IPS DF 4.7 (cell line): Measurements from ENCODE around the gene LAMC2.

Experiments used
- DNase-seq: peaks from one replicate; pipeline ENCODE4 v3.0.0-alpha.2; 2013; ENCODE audit warnings: low spot score; ENCODE audit errors: extremely low read depth

LAMC2 gene

DNA sequence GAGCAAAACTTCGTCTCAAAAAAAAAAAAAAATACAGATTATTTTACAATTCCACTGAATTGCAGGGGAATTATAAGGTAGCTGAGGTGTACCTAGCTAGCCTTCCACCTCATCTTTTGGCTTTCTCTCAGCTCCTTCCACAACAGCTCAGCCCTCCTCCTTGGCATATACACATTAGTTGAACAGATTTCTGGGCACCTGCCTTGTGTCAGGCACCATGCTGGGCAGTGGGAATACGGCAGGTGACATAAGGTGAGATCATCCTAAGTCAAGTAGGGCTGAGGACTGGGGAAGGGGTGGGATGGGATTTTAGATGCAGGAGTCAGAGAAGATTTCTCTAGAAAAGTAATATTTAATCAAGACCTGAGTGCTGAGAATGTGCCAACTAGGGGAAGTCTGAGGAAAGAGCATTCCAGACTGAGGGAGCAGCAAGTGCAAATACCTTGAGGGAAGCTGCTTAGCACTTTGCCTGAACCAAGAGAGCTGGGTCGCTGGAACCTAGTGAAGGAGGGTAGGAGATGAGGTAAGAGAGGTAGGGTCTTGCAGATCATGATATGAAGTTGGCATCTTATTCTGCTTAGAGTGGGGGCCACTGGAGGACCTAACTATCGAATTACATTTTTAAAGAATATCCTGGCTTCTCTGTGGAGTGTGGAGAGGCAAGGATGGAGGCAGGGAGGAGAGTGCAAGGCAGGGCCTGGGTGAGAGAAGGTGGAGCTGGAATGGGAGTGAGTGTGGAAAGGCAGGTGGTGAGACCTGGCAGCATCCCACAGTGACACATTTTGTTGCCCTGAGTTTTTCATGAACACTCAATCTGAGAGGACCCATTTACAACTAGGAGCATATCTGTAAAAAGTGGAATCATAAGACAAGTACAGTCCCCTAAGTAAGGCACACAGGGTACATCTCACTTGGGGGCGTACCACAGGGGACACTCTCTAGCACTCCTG lies 28.2 kb downstream of the LAMC2 start:
- DNase-seq = no peak

GRCh38 chr1:183215076-183215720 lies 29.1 kb downstream of the LAMC2 start:
- no peak for DNase-seq

- no peak for DNase-seq
These were observed 29.9 kb downstream of the LAMC2 start for GRCh38 chr1:183215936-183216335.

DNA sequence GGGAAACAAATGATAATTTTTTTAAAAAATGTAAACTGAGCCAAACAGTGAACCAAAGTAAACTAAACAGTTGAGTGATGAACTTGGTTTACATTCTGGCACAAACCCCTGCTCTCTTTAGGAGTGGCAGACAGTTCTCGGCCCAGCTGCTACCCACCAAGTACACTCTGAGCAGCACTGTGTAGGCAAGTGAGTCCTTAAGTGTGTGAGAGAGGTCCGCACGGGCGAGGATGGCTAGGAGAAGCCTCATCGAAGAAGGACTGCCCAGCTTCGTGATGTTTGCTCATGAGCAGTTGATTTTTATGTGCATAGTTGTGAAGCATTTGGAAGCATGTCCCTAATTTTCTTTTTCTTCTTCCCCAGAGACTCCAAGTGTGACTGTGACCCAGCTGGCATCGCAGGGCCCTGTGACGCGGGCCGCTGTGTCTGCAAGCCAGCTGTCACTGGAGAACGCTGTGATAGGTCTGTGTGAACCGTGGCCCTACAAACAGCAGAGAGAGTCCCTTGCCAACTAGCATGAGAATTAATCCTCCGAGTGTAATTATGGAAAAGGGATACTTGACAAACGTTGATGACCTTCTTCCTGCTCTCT lies 32.1 kb downstream of the LAMC2 start:
- no peak for DNase-seq

GRCh38 chr1:183218971-183219615 lies 33.0 kb downstream of the LAMC2 start:
- DNase-seq = no peak

DNA sequence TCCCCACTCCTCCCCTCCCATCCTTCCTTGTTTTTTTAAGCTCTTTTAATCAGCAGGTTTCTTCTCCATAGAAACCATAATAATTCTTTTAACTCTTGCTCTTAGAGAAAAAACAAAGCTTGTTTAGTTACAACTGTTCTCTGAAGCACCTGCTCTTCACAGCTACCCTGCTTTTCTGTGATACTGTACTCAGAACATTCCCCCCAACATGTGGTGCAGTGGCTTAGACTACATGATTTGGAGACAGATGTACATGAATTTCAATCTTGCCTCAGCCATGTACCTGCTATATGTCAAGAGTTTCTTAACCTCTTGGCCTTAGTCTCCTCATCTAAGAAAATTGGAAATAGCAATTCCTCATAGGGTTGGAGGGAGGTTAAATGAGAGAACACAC lies 33.5 kb downstream of the LAMC2 start:
- DNase-seq = no peak

GRCh38 chr1:183222909-183223308 lies 36.8 kb downstream of the LAMC2 start:
- no peak for DNase-seq

DNA sequence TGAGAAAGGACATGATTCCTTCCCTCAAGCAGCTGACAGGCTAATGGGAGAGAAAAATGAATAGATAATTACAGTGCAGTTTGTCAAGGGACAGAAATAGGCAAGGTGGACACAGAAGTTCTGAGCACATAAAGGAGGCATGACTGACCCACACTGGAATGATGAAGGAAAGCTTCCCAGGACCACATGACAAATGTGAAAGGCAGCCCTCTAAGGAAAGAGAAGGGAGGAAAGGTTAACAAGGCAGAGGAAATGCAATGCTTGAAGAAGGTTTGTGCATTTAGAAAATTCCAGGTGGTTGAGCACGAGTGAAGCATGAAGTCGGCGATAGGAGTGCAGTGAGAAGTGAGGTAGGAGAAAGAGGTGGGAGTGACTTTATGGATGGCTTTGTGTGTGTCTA lies 37.4 kb downstream of the LAMC2 start:
- DNase-seq = no peak

DNA sequence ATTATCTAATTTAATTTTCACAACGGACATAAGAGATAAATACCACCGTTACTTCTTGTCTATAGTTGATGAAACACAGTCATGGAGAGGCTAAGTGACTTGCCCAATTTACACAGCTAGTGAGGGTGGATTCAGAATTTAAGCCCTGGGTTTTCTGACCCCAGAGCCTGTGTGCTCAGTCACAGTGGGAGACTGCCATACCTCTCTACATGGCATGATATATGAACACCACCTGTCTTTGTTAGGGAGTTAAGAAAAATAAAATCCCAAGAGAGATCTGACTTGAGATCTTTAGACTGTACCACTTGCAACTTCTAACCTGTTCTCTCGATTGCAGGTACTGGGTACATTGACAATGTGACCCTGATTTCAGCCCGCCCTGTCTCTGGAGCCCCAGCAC lies 40.3 kb downstream of the LAMC2 start:
- DNase-seq = no peak

DNA sequence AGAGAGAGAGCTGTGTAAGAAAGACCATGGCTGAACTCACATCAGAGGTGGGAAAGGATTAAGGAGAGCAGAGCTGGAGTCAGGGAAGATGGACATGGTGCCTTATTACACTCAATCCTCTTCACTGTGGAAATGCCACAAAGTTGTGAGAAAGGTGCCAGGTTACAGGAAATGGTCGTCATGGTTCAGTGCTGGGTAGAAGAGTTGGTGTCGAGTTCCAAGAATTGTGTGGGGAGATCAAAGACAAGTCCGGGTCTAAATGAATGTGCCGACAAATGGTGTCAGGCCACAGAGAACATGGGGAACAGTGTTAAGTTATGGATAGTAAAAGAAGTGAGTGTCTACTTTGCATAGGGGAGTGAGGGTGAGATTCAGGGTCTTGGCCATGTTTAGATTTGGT lies 40.9 kb downstream of the LAMC2 start:
- no peak for DNase-seq

DNA sequence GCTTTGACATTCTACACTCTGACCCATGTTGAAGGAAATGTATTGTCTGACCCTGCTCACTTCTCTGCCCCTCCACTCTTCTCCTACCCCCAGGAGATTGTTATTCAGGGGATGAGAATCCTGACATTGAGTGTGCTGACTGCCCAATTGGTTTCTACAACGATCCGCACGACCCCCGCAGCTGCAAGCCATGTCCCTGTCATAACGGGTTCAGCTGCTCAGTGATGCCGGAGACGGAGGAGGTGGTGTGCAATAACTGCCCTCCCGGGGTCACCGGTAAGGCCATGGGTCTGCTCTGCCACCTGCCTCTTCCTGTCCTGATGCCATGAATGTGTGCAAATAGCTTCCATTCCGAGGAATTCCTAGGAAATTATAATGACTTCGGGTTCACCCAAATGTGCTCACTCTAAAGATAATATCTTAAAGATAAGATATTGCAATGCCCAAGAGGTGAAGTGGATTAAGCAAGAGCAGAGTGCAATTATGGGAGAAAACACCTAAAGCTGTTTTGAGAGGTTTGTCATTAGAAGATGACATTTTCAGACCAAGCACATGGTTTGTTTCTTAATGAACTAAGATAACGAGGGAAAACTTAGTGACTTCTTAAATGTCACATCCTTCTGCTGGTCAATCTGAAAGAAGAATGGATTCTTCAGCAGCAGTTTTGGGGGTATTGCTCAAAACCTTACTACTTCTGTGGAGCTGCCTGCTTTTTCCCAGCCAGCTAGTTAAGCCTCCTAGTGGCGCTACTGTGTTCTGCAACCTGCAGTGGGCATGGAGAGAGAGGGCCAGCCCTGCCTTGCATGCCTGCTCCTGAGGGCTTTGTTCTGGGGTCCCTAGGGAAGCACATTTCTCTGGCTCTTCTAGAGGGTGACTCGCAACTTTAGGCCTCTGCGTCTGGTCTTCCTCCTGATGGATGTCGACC lies 41.6 kb downstream of the LAMC2 start:
- no peak for DNase-seq

DNA sequence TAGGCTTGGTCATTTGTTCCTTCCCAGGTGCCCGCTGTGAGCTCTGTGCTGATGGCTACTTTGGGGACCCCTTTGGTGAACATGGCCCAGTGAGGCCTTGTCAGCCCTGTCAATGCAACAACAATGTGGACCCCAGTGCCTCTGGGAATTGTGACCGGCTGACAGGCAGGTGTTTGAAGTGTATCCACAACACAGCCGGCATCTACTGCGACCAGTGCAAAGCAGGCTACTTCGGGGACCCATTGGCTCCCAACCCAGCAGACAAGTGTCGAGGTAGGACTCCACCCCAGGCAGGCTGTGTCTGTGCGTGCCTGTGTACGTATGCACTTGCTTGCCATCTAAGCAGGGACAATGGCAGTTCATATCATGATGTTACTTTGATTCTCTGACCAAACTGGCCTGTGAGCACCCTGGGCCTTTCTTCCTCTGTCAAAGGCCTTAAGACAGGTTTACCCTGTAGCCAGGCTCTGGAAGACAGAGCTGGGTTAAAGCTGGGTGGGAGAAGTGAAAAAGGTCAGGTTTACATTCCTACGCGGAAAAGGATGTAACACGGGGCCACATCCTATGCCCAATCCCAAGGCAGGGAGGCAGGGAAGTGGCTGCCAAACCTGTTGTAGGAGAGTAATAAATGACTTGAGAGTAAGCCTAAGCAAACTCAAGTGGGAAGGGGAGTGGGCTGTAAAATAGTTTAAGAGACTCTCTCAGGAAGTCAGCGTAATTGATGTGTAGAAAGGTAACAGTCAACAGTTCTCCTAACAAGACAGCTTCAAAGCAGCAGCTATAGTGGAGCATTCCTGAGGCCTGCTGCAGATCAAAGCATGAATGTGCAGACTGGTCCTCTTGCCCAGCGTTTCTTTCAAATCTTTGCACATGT lies 42.5 kb downstream of the LAMC2 start:
- DNase-seq = no peak

DNA sequence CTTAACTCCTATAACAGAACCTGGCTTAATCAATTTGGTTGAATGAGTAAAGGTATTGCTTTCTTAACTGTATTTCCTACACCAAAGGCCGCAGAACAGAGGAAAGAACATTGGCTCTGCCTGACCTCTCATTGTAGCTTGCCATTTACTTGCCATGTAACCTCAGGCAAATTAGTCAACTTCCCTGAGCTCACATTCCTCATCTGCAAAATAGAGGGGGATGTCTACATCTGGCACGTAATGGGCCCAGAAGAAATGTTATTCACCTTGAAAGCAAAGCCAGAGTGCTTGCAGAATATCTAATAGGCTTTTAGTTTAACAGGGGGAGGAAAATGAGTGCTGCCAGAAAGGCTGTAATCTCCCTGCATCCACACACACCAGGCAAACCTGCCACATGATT lies 44.3 kb downstream of the LAMC2 start:
- DNase-seq = no peak

DNA sequence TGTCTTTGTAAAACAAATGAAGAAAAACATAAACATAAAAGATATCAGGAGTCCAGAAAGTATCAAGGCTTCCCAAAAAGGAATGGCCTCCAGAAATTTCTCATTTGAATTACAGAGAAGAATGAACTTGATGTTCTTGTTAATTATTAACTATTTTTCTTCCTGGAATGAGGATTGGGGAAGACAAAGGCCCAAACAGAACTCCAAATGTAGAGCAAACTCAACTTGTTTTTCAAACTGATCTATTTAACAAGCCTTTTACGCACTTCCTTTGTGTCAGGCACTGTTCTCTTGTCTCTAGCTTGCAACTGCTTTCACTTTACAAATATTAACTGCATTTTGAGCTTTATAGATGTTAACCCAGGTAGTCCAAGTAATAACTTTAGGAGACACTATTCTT lies 45.5 kb downstream of the LAMC2 start:
- DNase-seq = no peak

DNA sequence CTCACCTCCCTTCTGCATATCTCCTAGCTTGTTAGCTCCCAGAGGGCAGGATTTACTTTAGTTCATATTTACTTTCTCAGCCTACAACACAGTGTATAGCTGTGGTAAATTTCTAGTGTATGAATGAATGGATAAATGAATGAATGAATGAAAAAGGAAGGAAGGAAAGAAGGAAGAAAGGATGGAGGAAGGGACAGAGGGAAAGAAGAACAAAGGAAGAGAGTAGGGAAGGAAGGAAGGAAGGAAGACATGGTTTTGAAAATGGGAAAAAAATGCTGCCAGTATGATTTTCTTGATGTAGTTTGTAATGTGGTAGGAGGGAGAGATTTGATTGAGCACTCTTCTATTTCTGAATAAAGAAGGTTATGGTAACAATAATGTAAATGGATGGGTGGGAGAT lies 47.0 kb downstream of the LAMC2 start:
- DNase-seq = no peak

GRCh38 chr1:183234660-183235476 lies 48.8 kb downstream of the LAMC2 start:
- peak; percentile 41 for DNase-seq

- DNase-seq = no peak
These were observed 49.4 kb downstream of the LAMC2 start for GRCh38 chr1:183235503-183235902.

DNA sequence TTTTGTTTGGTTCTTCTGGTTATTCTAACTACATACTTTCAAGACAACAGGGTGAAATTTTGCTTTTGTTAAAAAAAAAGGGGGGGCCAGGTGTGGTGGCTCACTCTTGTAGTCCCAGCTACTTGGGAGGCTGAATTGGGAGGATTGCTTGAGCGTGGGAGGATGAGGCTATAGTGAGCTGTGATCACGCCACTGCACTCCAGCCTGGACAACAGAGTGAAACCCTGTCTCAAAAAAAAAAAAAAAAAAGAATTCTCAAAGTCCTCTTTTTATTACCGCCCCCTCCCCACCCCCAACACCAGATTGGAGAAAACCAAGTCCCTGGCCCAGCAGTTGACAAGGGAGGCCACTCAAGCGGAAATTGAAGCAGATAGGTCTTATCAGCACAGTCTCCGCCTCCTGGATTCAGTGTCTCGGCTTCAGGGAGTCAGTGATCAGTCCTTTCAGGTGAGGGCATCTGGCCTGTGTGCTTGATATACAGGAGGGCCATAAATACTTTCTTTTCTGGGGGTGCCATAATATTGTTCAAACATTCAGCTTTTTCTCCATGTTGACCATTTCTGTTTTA lies 50.2 kb downstream of the LAMC2 start:
- DNase-seq = no peak

DNA sequence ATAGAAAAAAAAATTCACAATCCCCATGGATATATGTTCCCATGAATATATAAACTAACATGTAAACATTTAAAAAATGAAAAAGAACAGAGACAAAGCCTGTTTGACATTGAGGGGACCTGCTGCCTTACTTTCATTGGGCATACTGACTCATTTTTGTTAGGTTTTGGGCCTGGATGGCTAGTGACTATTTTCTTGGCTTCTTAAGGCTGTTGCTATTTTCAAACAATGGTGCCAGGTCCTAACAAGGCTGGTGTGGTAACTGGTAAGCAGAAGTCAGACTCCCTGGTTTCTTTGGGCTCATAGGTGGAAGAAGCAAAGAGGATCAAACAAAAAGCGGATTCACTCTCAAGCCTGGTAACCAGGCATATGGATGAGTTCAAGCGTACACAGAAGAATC lies 51.0 kb downstream of the LAMC2 start:
- DNase-seq = no peak
